ENCODE results near the gene ABCA9. TPM values are rescaled to one million over a fixed set of nuclear protein-coding genes. Genes with fewer than 3 reads are reported as not detected.

ABCA9 gene
- total RNA-seq, 4 donors from 2014 or later = 6.0 to 38.2 (median 8.5) TPM

- peak; percentile 36 to 49 for ATAC-seq
- intact Hi-C loops (cut with DNase I; ENCODE audit: low total_unique reads) = no loop called here
These were observed 13.1 kb downstream of the ABCA9 start for GRCh38 chr17:69047368-69048263.

GRCh38 chr17:69046121-69046807 is 14.5 kb downstream of the ABCA9 start:
- intact Hi-C loops (cut with DNase I; ENCODE audit: low total_unique reads) (no loop called here), in situ Hi-C loops (cut with MboI; ENCODE audit: low sequenced_read_pairs in 4 of 4) (loop anchor here in 1 of 4 donors (10.0 kb wide), 1 partner anchor 251 kb away; no protein-coding TSS in a partner anchor)
- no peaks in the 10 kb centered on the region for H3K9me3 ChIP-seq
- H3K36me3 ChIP-seq = peaks cover 0 to 56% of the 10 kb centered on the region in 2 donors
- no peaks in the 10 kb centered on the region for H3K27me3 ChIP-seq
- H3K4me1 ChIP-seq = no peaks in the 10 kb centered on the region
- no peak overlapping the region for H3K27ac ChIP-seq
- DNase-seq (no peak), ATAC-seq (no peak)
- TF ChIP-seq CTCF (IDR thresholded peaks at IDR 0.05 in 4 of 5, conservative IDR thresholded peaks at IDR 0.05 in 1 of 5) (no peak), POLR2A (IDR thresholded peaks at IDR 0.05) (no peak)
- no peak overlapping the region for H3K4me3 ChIP-seq

More at GRCh38 chr17:69047368-69048263, 13.1 kb downstream of the ABCA9 start:
- H3K4me3 ChIP-seq = no peak overlapping the region
- DNase-seq = peak; percentile 26 to 48
- H3K9me3 ChIP-seq = no peaks in the 10 kb centered on the region
- no peak for TF ChIP-seq POLR2A (IDR thresholded peaks at IDR 0.05)
- TF ChIP-seq CTCF (IDR thresholded peaks at IDR 0.05 in 4 of 5, conservative IDR thresholded peaks at IDR 0.05 in 1 of 5) = no peak
- no peaks in the 10 kb centered on the region for H3K27me3 ChIP-seq
- peaks cover 0 to 50% of the 10 kb centered on the region in 2 donors for H3K36me3 ChIP-seq
- no peaks in the 10 kb centered on the region for H3K4me1 ChIP-seq
- peak overlapping the region in 2 of 4 donors; percentile 33 to 39 for H3K27ac ChIP-seq
- in situ Hi-C loops (cut with MboI; ENCODE audit: low sequenced_read_pairs in 4 of 4) = loop anchor here in 1 of 4 donors (10.0 kb wide), 1 partner anchor 253 kb away; no protein-coding TSS in a partner anchor

GRCh38 chr17:69045646-69046045 is 15.1 kb downstream of the ABCA9 start:
- Histone ChIP-seq H3K36me3 (peaks cover 0 to 51% of the 10 kb centered on the region in 2 donors), H3K9me3 (no peaks in the 10 kb centered on the region), H3K27me3 (no peaks in the 10 kb centered on the region), H3K27ac (no peak overlapping the region), H3K4me1 (no peaks in the 10 kb centered on the region), H3K4me3 (no peak overlapping the region)
- DNase-seq = no peak
- in situ Hi-C loops (cut with MboI; ENCODE audit: low sequenced_read_pairs in 4 of 4) (loop anchor here in 1 of 4 donors (10.0 kb wide), 1 partner anchor 251 kb away; no protein-coding TSS in a partner anchor), intact Hi-C loops (cut with DNase I; ENCODE audit: low total_unique reads) (no loop called here)
- no peak for ATAC-seq
- TF ChIP-seq CTCF (IDR thresholded peaks at IDR 0.05 in 4 of 5, conservative IDR thresholded peaks at IDR 0.05 in 1 of 5) (no peak), POLR2A (IDR thresholded peaks at IDR 0.05) (no peak)

GRCh38 chr17:69044371-69044770 is 16.4 kb downstream of the ABCA9 start:
- Histone ChIP-seq H3K27ac (no peak overlapping the region), H3K4me1 (no peaks in the 10 kb centered on the region), H3K4me3 (no peak overlapping the region), H3K9me3 (no peaks in the 10 kb centered on the region), H3K27me3 (no peaks in the 10 kb centered on the region), H3K36me3 (peaks cover 0 to 41% of the 10 kb centered on the region in 2 donors)
- no peak for TF ChIP-seq POLR2A (IDR thresholded peaks at IDR 0.05)
- no peak for TF ChIP-seq CTCF (IDR thresholded peaks at IDR 0.05 in 4 of 5, conservative IDR thresholded peaks at IDR 0.05 in 1 of 5)
- DNase-seq = no peak
- intact Hi-C loops (cut with DNase I; ENCODE audit: low total_unique reads) (no loop called here), in situ Hi-C loops (cut with MboI; ENCODE audit: low sequenced_read_pairs in 4 of 4) (loop anchor here in 1 of 4 donors (10.0 kb wide), 1 partner anchor 250 kb away; no protein-coding TSS in a partner anchor)
- no peak for ATAC-seq
